OCI-LY1 (cell line): ENCODE data around the gene F2RL2.
A peak's percentile ranks its signal among the peaks of the same experiment; 100 is the strongest.

Source experiments
- H2AFZ ChIP-seq: fragments of 200-600 bp; sonication (generic), shearing (Covaris generic); 2 replicates; pipeline ENCODE4 v1.6.0; 2014; ENCODE audit warnings: antibody characterized with exemption, mild to moderate bottlenecking, low read length
- H3F3A ChIP-seq: fragments of 200-600 bp; sonication (generic), shearing (Covaris generic); 2 replicates; pipeline ENCODE4 v1.6.0; 2014; ENCODE audit warnings: mild to moderate bottlenecking, antibody characterized with exemption, low read length, moderate library complexity; ENCODE audit not compliant: insufficient read depth
- H3K27ac ChIP-seq: fragments of 200-600 bp; sonication (generic); 2 replicates; pipeline ENCODE4 v1.5.1; 2014; ENCODE audit warnings: low read length, mixed run types, mild to moderate bottlenecking, low read depth; ENCODE audit not compliant: poor library complexity, severe bottlenecking
- H3K27me3 ChIP-seq: fragments of 200-600 bp; sonication (generic); 2 replicates; pipeline ENCODE4 v1.6.0; 2014; ENCODE audit warnings: antibody characterized with exemption, mild to moderate bottlenecking, low read length, moderate library complexity; ENCODE audit not compliant: insufficient read depth
- H3K36me3 ChIP-seq: fragments of 200-600 bp; sonication (generic); 2 replicates; pipeline ENCODE4 v1.6.1; 2014; ENCODE audit warnings: mild to moderate bottlenecking, antibody characterized with exemption, low read length, moderate library complexity, mixed read lengths; ENCODE audit not compliant: insufficient read depth
- H3K4me1 ChIP-seq: fragments of 200-600 bp; sonication (generic); 2 replicates; pipeline ENCODE4 v1.5.1; 2014; ENCODE audit warnings: mild to moderate bottlenecking, low read length, moderate library complexity; ENCODE audit not compliant: insufficient read depth, severe bottlenecking
- H3K4me2 ChIP-seq: fragments of 200-600 bp; sonication (generic), shearing (Covaris generic); 2 replicates; pipeline ENCODE4 v1.6.1; 2014; ENCODE audit warnings: low read length
- H3K4me3 ChIP-seq: fragments of 200-600 bp; sonication (generic); 2 replicates; pipeline ENCODE4 v1.5.1; 2014; ENCODE audit warnings: low read length, low read depth, mild to moderate bottlenecking, mixed read lengths; ENCODE audit not compliant: poor library complexity, severe bottlenecking
- H3K79me2 ChIP-seq: fragments of 200-600 bp; shearing (Covaris generic); 2 replicates; pipeline ENCODE4 v1.6.1; 2016; ENCODE audit warnings: mixed run types, low read length, mixed read lengths; ENCODE audit not compliant: insufficient read depth
- H3K9ac ChIP-seq: fragments of 200-600 bp; sonication (generic), shearing (Covaris generic); 2 replicates; pipeline ENCODE4 v1.6.1; 2014; ENCODE audit warnings: mild to moderate bottlenecking, low read length, mixed read lengths
- H3K9me2 ChIP-seq: fragments of 200-600 bp; sonication (generic), shearing (Covaris generic); 2 replicates; pipeline ENCODE4 v1.6.1; 2014; ENCODE audit warnings: low read depth, mild to moderate bottlenecking, low read length, mixed read lengths
- H3K9me3 ChIP-seq: fragments of 200-600 bp; shearing (Covaris generic); 2 replicates; pipeline ENCODE4 v1.6.1; 2014; ENCODE audit warnings: low read length, mixed read lengths
- H4K20me1 ChIP-seq: fragments of 200-600 bp; sonication (generic), shearing (Covaris generic); 2 replicates; pipeline ENCODE4 v1.6.0; 2016; ENCODE audit warnings: mild to moderate bottlenecking, low read length; ENCODE audit not compliant: insufficient read depth
- EZH2 ChIP-seq: fragments of 200-600 bp; sonication (generic), shearing (Covaris generic); IDR thresholded peaks from 2 replicates; pipeline ENCODE4 v1.8.0; 2017; ENCODE audit warnings: borderline replicate concordance, mixed run types, mild to moderate bottlenecking, antibody characterized with exemption, low read length, moderate library complexity, mixed read lengths
- TF ChIP-seq, protein P1 (sequence below): fragments of 200-600 bp; sonication (generic), shearing (Covaris generic); IDR thresholded peaks from 2 replicates; pipeline ENCODE4 v1.5.1; 2017; ENCODE audit warnings: mild to moderate bottlenecking, antibody characterized with exemption, low read length, moderate library complexity, mixed read lengths

F2RL2 gene

DNA sequence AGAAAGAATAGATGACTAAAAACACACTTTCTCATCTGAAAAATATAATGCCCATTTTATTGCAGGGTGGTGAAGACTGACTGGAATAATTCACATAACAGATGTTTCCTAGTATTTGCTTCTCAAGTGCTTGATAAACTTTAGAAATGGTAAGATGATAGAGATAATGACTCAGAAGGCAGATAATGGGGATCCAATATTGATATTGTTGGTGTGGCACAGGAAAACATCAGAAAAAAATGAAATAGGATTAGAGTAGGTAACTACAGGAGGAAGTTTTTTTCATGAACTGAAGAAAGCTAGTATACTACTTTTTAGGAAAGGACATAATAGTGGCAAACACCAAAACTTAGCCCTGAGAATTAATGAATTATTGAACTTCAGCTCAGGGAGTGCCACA, 20.2 kb upstream of the F2RL2 start:
- no peaks in the 10 kb centered on the region for H3K36me3 ChIP-seq
- no peaks in the 10 kb centered on the region for H3K79me2 ChIP-seq
- no peak overlapping the region for H3K4me2 ChIP-seq
- H3K27ac ChIP-seq = no peak overlapping the region
- H3F3A ChIP-seq = no peaks in the 10 kb centered on the region
- H4K20me1 ChIP-seq = no peaks in the 10 kb centered on the region
- H2AFZ ChIP-seq = no peak overlapping the region
- H3K27me3 ChIP-seq = no peaks in the 10 kb centered on the region
- TF ChIP-seq, protein P1, sequence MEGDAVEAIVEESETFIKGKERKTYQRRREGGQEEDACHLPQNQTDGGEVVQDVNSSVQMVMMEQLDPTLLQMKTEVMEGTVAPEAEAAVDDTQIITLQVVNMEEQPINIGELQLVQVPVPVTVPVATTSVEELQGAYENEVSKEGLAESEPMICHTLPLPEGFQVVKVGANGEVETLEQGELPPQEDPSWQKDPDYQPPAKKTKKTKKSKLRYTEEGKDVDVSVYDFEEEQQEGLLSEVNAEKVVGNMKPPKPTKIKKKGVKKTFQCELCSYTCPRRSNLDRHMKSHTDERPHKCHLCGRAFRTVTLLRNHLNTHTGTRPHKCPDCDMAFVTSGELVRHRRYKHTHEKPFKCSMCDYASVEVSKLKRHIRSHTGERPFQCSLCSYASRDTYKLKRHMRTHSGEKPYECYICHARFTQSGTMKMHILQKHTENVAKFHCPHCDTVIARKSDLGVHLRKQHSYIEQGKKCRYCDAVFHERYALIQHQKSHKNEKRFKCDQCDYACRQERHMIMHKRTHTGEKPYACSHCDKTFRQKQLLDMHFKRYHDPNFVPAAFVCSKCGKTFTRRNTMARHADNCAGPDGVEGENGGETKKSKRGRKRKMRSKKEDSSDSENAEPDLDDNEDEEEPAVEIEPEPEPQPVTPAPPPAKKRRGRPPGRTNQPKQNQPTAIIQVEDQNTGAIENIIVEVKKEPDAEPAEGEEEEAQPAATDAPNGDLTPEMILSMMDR = no peak
- TF ChIP-seq EZH2 = no peak
- H3K9me3 ChIP-seq = no peaks in the 10 kb centered on the region
- H3K4me1 ChIP-seq = no peaks in the 10 kb centered on the region
- no peak overlapping the region for H3K9ac ChIP-seq
- H3K9me2 ChIP-seq = no peaks in the 10 kb centered on the region
- no peak overlapping the region for H3K4me3 ChIP-seq

- H3K4me2 ChIP-seq = no peak overlapping the region
- H4K20me1 ChIP-seq = no peaks in the 10 kb centered on the region
- H2AFZ ChIP-seq = no peak overlapping the region
- H3K27ac ChIP-seq = no peak overlapping the region
- H3K9ac ChIP-seq = no peak overlapping the region
- no peak overlapping the region for H3K4me3 ChIP-seq
- H3K9me2 ChIP-seq = no peaks in the 10 kb centered on the region
- H3K79me2 ChIP-seq = no peaks in the 10 kb centered on the region
- no peaks in the 10 kb centered on the region for H3K27me3 ChIP-seq
- H3F3A ChIP-seq = no peaks in the 10 kb centered on the region
- H3K4me1 ChIP-seq = no peaks in the 10 kb centered on the region
- no peak for TF ChIP-seq EZH2
- TF ChIP-seq, protein P1 = no peak
- no peaks in the 10 kb centered on the region for H3K9me3 ChIP-seq
- H3K36me3 ChIP-seq = no peaks in the 10 kb centered on the region
Measured at GRCh38 chr5:76642390-76643040, 19.3 kb upstream of the F2RL2 start.

GRCh38 chr5:76641514-76642120, 18.4 kb upstream of the F2RL2 start:
- no peak overlapping the region for H3K4me3 ChIP-seq

More at GRCh38 chr5:76641514-76642120, 18.4 kb upstream of the F2RL2 start:
- Histone ChIP-seq H2AFZ (no peak overlapping the region), H3K9me3 (no peaks in the 10 kb centered on the region), H3K9me2 (no peaks in the 10 kb centered on the region), H3K27me3 (no peaks in the 10 kb centered on the region), H4K20me1 (no peaks in the 10 kb centered on the region), H3K4me2 (no peak overlapping the region), H3F3A (no peaks in the 10 kb centered on the region), H3K36me3 (no peaks in the 10 kb centered on the region), H3K79me2 (no peaks in the 10 kb centered on the region), H3K9ac (no peak overlapping the region), H3K4me1 (no peaks in the 10 kb centered on the region), H3K27ac (no peak overlapping the region)
- TF ChIP-seq, protein P1 = peak; percentile 84
- no peak for TF ChIP-seq EZH2
